HG02885 (cell line): ENCODE data around the gene WNK1.

Experiments
- ATAC-seq: cut with Tn5 transposase; IDR thresholded peaks from one replicate; pipeline ENCODE4 v1.9.1; 2021; ENCODE audit warnings: mild to moderate bottlenecking; ENCODE audit not compliant: unreplicated experiment, poor library complexity

WNK1 gene

DNA sequence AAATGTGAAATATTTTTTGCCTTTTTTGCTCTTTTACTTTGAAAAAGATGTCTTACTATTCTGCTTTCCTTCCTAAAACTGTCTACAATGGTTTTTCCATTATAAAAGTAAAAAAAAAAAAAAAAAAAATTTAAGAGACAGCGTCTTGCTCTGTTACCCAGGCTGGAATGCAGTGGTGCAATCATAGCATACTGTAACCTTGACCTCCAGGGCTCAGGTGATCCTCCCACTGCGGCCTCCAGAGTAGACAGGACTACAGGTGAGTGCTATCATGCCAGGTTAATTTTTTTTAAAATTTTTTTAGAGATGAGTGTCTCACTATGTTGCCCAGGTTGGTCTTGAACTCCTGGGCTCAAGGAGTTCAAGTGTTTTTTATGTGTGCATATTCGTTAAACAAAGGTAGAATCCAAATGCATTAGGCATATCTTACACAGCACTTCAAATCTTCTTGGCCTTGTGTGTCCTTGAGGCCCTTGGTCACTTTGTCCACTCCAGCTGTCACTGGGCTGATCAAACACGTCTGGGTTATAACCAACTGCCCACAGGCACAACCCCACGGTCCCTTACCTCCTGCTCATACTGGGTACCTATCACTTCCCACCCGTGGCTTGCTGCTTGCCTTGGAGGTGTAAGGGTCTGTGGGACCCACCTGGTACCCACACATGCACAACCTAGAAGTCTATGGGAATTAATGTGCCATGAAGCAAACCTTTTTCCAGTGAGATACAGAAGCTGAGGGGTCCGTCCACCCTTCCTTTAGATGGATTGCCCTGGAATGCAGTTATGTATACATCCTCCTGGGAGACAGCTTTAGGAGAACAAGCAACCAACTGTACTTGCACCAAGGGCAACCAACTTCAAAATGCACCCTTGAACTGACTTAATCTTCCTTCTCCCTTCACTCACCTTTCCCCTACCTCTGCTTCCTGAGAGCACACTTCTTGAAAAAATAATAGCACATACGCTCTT lies 184.3 kb downstream of the WNK1 start:
- no peak for ATAC-seq

DNA sequence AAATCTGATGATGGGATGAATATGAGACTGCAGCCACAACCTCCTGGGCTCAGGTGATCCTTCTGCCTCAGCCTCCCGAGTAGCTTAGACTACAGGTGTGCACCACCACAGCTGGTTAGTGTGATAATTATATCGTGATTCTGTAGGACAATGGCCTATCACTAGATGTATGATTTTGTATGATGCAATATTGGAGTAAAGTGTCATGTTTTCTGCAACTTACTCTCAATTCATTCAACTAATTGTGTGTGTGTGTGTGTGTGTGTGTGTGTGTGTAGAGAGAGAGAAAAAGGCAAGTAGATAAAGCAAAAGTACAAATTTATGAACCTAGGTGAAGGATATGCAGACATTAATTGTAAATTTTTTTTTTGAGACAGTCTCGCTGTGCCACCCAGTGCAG lies 186.4 kb downstream of the WNK1 start:
- ATAC-seq, result no peak

DNA sequence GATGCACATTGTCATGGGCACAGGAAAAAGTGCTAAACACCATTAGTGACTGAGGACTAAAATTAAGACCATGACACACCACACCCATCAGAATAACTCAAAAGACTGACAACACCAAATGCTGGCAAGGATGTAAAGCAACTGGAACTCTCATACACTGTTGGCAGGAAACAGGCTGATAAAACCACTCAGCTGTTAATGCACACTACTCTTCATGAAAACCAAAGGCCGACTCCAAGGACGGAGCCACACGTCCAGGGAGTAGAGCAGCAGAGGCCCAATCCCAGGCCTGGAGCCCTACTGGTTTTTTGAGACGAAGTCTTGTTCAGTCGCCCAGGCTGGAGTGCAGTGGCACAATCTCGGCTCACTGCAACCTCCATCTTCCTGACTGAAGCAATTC lies 190.7 kb downstream of the WNK1 start:
- no peak for ATAC-seq

DNA sequence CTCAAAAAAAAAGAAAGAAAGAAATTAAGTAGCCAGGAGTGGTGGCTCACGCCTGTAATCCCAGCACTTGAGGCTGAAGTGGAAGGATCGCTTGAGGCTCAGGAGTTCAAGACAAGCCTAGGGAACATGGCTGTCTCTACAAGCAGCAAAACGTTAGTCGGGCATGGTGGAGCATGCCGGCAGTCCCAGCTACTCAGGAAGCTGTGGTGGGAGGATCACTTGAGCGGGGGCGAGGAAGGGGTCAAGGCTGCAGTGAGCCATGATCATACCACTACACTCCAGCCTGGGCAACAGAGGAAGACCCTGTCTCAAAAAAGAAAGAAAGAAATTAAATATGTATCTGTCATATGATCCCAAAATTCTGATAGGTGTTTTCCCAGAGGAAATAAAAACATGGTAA lies 191.8 kb downstream of the WNK1 start:
- no peak for ATAC-seq

DNA sequence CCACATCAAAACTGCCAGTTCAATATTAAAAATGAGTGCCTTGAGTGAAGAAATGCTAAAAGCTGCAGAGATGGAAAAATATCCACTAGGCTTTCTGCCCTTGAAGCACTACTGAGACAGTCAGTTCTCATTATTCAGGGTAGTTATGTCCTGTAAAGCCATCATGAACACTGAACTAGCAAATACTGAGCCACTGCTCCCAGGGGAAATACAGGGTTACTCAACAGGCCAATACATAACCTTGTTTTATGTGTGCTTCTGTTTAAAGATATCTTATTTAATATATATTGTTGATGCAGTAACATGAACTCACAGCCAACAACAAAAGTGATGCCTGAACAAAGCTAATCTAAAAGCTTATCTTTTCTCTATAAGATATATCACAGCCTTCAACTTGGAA lies 193.8 kb downstream of the WNK1 start:
- no peak for ATAC-seq

DNA sequence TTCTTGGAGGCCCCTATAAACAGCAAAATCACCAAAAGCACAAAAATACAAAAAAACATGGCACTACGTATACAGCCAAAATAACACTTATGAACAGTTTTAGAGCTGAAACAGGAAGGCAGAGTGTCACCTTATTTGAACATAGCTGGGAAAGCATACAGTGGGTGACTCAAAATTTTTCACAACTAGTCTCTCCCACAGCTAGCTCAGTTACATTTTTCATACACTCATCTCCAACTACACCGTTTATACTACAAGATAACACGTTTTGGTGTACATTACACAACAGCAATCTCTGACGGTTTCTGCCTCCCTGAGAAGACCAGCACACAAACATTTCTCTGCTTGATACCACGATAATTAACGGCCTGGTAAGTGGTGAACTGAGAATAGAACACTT lies 194.3 kb downstream of the WNK1 start:
- ATAC-seq, result no peak

DNA sequence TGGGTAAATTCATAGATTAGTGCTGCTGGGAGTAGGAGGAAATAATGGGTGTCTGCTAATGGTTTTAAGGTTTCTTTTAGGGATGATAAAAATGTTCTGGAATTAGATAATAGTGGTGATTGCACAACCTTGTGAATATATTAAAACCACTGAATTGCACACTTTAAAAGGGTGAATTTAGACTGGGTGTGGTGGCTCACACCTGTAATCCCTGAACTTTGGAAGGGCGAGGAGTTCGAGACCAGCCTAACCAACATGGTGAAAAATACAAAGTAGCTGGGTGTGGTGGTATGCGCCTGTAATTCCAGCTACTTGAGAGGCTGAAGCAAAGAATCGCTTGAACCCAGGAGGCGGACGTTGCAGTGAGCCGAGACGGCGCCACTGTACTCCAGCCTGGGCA lies 195.9 kb downstream of the WNK1 start:
- ATAC-seq, result no peak

DNA sequence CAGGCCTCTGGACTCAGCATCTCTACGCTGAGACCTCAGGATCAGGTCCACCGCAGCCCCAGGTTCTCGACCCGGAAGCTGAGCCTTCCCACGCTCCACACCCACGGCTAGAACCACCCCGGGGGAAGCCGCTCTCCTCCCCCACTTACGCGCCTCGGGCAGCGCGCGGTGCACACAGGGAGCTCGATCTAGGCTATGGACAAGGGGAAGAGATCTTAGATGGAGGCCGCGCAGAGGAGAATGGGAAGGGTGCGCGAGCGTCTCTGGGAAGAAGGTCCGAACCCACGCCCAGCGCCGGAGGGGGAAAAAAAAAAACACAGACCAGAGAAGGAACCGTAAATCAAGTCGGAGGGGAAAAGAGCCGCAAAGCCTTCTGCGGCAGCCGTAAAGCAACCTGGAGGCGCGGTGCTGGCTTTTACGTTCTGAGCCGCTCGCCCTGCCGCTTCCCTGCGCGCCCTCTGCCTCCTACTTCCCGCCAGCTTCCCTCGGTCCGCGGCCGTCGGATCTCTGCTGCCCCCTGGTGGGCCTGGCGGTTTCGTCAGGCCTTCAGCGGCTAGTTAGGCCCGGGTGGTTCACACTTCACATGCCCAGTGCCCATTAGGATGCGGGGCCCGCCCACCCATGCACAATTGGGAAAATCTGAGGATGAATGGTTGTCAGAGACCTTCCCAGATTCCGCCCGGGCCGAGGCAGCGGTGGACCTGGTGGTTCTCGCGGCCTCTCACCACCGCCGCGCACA lies 197.2 kb downstream of the WNK1 start, which contains the start of gene RAD52:
TSS of gene RAD52 (minus strand) at position 242 of the 739 bp plus-strand sequence. CDS start 16,636 bp downstream, outside the sequence.
- peak; percentile 87 for ATAC-seq

DNA sequence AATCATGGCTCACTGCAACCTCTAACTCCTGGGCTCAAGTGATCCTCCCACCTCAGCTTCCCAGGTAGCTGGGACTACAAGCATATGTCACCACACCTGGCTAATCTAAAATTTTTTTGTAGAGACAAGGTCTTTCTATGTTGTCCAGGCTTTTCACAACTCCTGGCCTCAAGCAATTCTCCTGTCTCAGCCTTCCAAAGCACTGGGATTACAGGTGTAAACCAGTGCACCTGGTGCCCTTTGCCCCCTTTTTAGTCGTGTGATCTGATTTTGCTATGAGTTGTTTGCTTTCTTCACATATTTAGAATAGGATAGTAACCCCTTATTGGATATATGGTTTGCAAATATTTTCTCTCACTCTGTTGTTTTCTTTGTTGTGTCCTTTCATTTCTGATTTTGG lies 198.8 kb downstream of the WNK1 start:
- ATAC-seq, result no peak

DNA sequence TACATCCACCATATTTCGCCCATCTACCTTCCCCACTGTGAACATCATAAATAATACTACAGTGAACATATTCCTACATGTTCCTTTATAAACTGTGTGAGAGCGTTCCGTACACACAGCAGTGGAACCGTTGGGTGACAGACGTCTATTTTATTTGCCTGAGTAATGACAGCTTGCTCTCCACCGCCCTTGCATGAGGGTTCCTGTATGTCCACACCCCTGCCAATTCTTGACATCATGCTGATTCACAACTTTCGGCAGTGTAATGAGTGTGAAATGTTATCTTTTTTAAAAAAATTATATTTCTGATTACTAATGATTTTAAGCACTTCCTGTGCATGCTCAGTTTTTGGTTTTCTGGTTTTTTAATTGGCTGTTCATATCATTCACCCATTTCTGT lies 201.4 kb downstream of the WNK1 start:
- ATAC-seq, result no peak

DNA sequence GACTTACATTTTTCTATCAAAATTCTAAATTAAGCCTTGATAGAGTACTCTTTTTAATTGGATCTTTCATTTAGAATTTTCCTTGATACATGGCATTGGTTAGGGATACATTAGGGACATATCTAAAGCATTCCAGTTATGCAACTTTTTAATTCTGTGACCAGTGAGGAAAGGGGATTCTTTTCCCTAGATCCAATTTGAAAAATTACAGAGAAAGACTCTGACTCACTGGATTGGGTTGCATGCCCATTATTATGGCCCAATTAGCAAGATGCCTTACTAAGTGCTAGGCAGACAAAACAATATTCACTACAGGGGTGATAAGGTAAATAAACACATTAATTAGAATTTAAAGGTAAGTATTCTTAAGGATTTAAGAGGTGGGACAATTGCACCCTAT lies 202.4 kb downstream of the WNK1 start:
- no peak for ATAC-seq

DNA sequence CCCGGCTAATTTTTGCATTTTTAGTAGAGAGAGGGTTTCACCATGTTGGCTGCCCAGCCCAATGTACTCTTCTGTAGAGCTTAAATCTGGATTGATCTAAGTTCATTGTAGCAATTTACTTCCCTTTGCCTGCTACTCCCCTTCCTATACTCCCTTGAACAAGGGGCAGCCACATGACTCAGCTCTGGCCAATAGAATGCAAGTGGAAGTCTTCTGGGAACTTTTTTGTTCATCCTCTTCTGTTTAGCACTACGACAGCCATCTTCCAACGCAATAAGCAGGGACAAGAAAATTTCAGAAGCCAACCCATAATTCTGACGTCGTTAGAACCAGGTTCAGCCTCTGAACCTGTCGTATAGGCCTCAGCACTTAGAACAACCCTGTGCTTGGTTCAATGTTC lies 203.6 kb downstream of the WNK1 start:
- no peak for ATAC-seq

DNA sequence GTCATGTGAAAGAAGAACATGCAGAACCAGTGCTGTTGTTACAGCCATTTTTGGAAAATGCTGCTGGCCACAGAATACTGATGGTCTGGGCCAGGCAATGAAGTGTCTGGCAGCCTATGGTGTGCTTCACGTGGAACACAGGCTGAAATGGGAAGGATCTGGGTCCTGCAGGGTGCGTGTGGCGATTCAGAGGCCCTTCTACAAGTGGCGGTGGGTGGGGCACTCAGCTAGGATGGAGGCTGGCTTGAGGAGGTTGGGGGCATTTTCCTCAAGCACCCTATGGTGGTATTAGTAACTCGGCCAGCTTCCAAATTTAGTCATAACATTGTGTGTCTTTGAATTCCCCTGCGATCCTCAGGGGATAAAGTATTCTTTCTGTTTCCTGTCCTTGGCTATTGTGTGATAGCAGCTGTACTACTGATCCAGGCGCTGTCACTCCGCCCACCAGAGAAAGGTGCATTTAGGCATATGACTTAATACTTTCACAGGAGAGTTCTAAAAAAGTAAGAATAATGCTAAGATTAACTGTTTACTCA lies 206.3 kb downstream of the WNK1 start:
- ATAC-seq, result peak; percentile 43
